GM20431 (cell line): ENCODE measurements around the gene ADAM8.
"Not testable (repeated sequence)": the region's sequence is repeated elsewhere in the genome, so short reads cannot be mapped to it uniquely, and the experiment has no call there.

Experiments
- in situ Hi-C: fragments of 300-500 bp; cut with MseI, MboI; formaldehyde crosslinking; loops from one replicate; pipeline ENCODE4 v1.15.0; 2020; ENCODE audit warnings: low sequenced_read_pairs; ENCODE audit not compliant: unreplicated experiment

ADAM8 gene

DNA sequence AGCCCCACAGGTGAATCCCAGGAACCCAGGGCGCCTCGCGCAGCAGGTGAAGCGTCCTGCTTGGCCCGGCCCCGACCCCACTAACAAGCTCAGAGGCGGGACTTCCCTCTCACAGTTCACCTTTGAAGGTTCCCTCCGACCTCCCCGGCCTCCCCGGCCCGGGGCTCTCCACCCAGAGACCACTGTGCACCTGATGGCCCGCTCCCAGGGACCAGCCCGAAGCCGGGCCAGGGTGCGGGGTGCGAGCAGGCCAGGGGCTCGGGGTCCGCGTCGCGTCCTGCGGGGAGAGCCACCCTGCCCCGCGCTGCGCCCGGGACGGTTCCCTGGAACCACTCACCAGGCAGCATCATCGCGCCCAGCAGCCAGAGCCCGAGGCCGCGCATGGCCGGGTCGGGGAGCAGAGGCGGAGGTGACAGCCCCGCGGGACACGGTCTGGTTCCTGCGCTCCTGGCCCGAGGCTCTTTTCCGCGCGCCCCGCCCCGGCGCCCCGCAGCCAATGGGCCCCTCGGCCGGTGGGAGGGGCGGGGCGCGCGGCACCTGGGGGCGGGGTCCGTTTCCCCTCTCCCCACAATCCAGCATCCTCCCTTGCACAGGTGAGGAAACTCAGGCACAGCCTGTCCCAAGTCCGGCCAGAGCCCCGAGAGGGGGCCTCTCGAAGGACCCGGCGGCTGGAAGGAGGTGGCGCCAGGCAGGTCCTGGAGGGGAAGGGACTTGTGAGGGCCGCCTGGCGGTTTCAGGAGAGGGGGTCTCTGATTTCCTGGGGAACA, at the start of gene ADAM8:
TSS of gene ADAM8 (minus strand) at position 434 of the 767 bp plus-strand sequence. CDS start at position 383, 51 bp downstream.
- in situ Hi-C loops, result no loop called here

DNA sequence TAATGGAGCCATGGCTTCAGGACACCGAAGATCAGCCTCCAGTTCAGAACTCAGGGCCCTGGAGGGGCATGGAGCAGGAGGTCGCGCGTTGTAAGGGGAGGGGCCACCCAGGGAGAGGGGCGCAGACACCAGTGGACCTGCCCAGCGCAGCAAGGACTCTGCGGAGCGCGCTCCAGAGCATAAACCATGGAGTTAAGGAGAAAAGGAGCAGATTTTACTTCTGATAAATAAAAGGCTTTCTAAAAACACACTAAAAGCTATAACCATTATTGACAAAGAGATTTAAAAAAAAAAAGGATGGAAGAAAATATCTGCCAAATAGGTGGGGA, 49.5 kb upstream of the ADAM8 start:
- in situ Hi-C loops, result no loop called here

DNA sequence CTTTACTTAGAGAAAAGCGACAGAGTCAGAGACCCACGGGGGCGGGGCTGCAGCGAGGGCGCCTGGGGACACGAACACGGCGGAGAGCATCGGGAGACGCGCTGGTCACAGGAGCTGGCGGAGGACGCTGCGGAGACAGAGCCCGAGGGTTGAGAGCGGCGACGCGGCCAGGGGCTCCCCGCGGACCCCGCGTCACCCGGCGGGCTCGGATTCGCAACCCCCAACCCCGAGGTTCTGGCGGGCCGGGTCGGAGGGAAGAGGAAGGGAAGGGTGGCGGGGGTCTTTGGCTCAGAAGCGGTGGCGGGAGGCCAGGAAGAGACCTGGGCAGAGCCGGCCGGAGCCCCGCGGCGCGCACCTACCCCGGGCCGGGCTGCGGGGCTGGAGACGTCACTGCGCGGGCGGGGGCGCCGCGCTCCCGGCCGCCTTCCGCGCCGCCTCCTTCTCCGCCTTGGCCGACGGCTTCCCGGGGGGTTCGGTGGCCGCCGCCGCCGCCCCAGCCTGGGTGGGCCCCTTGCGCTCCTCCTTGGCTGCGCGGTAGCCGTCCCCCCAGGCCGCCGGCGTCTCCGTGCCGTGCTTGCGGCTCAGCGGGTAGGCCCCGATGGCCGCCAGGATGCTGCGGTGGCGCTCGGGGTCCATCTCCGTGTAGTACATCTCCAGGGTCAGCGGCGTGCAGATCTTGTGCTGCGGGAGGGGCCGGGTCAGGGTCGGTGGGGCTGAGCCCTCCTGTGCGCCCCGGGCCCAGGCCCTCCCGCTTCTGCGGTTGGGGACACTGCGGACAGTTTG, 49.0 kb upstream of the ADAM8 start:
- in situ Hi-C loops, result no loop called here

DNA sequence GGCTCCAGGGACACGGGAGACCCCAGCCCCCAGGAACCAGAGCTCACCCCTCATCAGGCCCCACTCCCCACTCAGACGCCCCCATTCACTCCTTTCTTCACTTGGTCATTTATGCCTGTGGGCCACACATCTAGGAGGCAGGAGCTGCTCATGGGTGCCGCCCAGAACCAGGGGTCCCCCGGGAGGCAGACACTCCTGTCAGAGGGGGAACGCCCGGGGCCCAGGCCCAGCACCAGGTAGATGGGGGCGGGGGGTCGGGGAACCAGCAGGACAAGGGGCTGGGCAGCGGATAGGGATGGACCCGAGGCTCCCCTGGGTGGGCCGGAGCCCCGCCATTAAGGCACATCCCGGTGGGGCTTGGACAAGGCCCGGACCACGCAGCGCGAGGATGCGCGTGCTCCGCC, 48.2 kb upstream of the ADAM8 start:
- in situ Hi-C loops, result no loop called here

DNA sequence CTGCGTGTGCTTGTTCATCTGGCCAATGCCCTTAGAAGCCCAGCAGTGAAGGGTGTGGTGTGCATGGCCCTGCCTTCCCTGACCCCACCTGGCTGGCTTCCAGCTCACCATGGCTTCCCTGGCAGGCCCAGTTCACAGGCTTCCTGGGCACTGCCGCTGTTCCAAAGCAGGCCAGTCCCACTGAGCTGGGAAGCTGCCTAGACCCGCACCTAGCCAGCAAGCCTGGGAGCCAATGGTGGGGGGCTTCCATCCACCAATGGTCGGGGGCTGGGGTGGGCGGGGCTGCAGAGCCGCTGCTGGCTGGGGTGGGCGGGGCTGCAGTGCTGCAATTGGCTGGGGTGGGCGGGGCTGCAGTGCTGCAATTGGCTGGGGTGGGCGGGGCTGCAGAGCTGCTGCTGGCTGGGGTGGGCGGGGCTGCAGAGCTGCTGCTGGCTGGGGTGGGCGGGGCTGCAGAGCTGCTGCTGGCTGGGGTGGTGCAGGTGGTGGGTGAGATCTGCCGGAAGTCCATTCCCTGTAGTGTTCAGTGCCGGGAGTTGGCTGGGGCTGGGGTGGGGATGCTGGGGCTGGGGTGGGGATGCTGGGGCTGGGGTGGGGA, 47.6 kb upstream of the ADAM8 start:
- in situ Hi-C loops, result no loop called here

DNA sequence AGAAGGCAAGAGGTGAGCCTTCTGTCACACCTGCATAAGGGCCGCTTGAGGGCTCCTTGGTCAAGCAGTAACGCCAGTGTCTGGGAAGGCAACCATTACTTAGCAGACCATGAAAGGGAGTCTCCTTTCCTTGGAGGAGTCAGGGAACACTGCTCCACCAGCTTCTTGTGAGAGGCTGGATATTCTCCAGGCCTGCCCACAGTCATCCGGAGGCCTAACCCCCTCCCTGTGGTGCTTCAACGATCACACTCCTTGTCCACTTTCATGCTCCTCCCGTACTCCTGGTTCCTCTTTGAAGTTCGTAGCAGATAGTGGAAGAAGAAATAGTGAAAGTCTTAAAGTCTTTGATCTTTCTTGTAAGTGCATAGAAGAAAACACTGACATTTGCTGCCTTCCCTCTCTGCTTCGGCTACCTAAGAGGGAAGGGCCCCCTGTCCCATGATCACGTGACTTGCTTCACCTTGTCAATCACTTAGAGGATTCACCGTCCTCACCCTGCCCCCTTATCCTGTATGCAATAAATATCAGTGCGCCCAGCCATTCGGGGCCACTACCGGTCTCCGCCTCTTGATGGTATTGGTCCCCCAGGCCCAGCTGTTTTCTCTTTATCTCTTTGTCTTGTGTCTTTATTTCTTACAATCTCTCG, 45.5 kb upstream of the ADAM8 start:
- in situ Hi-C loops, result not testable (repeated sequence)

DNA sequence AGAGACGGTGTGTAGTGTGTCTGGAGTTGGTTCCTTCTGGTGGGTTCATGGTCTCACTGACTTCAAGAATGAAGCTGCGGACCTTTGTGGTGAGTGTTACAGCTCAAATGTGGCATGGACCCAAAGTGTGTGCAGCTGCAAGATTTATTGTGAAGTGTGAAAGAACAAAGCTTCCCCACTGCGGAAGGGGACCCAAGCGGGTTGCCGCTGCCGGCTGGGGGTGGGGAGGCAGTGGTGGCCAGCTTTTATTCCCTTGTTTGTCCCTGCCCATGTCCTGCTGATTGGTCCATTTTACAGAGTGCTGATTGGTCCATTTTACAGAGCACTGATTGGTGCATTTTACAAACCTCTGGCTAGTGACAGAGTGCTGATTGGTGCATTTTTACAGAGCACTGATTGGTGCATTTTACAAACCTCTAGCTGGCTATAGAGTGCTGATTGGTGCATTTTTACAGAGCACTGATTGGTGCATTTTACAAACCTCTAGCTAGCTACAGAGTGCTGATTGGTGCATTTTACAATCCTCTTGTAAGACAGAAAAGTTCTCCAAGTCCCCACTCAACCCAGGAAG, 44.3 kb upstream of the ADAM8 start:
- in situ Hi-C loops, result not testable (repeated sequence)

DNA sequence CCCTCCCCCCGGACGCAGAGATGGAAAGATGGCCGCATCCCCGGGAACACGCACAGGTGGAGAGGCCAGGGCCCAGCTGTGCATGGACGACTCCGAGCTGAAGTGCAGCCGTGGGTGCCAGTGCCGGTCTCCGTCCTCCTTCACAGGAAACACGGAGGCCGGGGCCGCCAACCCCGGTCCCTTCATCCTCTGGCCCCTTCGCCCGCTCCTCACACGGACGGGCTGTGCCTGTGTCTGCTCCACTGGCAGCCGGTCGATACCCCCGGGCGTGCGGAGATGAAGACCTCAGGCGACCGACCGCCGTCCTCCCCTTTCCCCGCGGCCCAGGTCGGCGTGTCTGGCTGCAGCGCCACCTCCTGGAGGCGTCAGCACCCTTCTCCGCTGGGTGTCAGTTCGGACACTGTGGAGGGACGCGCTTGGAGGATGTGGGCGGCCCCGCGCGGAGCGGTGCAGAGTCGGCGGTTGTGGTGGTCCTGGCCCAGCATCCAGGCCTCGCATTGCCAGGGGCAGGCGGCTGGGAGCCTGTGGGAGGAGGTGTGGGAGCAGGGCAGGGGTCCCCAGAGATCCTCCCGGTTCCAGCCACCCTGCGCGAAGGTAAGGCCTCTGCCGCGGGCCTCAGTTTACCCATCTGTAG, 41.9 kb upstream of the ADAM8 start:
- in situ Hi-C loops, result no loop called here

DNA sequence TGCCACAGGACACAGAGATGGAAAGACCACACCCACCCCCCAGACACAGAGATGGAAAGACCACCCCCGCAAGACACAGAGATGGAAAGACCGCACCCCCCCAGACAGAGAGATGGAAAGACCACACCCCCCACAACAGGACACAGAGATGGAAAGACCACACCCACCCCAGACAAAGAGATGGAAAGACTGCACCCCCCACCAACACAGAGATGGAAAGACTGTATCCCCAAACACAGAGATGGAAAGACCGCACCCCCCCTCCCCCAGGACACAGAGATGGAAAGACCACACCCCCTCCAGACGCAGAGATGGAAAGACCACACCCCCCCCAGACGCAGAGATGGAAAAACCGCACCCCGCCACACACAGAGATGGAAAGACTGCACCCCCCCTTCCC, 40.1 kb upstream of the ADAM8 start:
- in situ Hi-C loops, result no loop called here

DNA sequence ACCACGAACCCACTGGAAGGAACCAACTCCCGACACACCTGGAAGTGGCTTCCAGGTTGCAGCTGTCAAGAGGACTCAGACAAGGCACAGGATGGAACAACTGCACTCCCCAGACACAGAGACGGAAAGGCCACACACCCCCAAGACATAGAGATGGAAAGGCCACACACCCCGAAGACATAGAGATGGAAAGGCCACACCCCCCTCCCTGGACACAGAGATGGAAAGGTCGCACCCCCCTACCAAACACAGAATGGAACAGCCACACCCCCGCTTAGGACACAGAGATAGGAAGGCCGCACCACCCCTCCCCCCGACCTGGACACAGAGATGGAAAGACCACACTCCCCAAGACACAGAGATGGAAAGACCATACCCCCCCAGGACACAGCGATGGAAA, 39.6 kb upstream of the ADAM8 start:
- in situ Hi-C loops, result no loop called here

DNA sequence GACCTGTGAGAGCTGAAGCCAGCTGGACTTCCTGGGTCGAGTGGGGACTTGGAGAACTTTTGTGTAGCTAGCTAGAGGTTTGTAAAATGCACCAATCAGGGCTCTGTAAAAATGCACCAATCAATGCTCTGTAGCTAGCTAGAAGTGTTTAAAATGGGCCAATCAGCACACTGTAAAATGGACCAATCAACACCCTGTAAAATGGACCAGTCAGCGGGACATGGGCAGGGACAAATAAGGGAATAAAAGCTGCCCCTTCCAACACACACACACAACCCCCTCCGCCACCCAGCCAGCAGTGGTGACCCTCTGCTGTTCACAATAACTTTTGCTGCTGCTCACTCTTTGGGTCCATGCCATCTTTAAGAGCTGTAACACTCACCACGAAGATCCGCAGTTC, 39.2 kb upstream of the ADAM8 start:
- in situ Hi-C loops, result no loop called here

DNA sequence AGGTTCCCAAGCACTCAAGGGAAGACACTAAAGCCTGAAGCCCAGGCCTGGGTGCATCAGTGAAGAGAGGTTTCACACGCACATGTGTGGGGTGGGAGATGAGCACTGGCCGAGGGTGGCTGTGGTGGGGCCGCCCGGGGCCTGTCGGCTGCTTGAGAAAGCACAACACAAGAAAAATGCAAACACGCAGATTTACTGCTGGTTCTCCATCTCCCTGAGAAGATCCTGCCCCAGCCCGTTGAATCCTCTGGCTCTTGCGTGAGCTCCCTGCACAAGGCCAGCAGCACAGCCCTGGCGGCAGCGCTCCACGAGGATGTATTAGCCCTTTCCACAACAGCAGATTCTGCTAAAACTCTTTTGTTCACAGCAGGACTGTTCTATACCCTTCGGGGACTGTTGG, 38.2 kb upstream of the ADAM8 start:
- in situ Hi-C loops, result no loop called here

DNA sequence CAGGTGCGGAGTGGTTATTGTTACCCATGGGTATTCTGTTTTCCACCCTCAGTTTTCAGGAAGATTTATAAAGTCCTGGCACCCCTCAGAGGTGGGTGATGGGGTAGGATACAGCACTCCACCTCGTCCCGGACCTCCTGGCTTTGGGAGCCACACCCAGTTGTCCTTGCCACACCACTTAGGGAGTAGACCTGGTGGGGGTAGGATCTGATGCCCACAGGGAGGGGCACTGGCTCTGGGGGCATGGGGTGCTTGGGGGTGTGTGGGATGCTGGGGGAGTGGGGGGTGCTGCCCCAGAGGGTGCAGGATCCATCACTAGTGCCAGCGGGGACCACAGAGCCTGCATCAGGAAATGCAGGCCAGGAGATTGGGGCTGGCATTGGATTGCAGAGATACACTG, 36.5 kb upstream of the ADAM8 start:
- in situ Hi-C loops, result no loop called here

DNA sequence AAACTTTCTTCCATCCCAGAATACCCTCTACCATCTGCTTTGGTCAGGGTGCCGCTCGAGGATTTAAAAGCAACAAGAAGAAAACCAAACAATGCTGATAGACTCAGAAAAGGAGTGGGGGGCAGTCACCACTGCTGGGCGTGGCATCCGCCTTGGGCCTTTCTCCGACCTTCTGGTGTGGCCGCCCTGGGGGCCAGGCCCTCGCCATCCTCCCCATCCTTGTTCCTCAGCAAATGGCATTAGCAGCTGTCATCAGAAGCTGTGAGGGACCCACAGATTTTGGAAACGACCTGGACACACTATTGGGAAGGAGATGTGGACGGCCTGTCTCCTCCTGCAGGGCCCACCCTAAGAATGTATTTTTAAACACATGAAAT, 36.1 kb upstream of the ADAM8 start:
- in situ Hi-C loops, result no loop called here

DNA sequence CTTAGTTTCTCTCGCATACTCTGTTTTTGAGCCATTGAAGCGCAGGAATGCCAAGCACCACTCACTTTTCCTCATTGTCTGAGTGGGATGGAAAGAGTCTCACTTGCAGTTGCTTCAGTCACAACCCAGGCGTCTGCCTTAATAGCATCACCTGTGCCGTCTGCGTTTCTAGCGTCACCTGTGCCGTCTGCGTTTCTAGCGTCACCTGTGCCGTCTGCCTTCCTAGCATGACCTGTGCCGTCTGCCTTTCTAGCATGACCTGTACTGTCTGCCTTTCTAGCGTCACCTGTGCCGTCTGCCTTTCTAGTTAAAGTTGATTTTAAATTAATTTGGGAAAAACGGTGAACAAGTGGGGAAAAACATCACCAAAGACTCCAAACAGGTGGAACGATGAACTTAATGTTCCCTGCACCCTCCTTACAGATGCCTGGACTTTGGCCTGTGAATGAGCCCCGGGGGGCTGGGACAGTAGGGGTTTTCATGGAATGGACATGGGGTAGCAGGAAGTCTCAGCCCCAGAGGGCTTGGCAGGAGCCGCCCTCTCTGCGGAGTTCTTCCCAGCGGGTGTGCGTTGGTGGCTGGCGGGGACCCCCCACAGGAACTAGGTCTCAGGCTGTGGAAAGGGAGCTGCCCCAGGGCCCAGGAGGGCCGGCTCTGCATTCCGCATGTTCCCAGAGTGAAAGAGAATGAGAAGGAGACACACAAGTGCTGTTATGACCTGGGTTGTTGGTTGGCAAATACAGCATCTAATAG, 35.5 kb upstream of the ADAM8 start:
- in situ Hi-C loops, result no loop called here

DNA sequence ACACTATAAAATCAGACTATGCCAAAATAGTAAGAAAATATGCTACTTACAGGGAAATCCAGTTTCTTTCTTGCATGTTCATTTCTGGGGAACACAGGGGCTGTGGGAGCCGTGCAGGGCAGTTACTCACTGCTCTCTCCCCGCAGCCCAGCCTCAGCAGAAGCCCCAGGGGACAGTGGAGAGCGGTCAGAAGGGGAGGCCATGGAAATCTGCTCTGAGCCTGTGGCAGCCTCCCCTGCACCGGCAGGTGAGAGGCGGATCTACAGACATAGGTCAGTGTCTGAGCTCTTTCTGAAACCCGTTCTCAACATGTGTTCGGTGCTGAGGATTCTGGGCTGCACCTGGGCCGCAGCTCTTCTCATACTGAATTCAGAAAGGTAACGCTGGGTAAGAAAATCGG, 34.9 kb upstream of the ADAM8 start:
- in situ Hi-C loops, result no loop called here

DNA sequence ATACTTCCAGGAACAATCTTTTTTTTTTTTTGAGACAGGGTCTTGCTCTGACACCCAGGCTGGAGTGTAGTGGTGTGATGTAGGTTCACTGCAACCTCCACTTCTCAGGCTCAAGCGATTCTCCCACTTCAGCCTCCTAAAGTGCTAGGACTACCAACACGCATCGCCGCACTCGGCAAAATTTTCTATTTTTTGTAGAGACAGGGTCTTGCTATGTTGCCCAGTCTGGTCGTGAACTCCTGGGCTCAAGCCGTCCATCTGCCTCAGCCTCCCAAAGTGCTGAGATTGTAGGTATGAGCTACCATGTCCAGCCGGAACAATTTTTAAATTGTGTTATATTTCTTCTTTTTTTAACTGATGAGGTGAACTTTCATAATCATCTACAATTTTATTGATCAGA, 34.1 kb upstream of the ADAM8 start:
- in situ Hi-C loops, result no loop called here

DNA sequence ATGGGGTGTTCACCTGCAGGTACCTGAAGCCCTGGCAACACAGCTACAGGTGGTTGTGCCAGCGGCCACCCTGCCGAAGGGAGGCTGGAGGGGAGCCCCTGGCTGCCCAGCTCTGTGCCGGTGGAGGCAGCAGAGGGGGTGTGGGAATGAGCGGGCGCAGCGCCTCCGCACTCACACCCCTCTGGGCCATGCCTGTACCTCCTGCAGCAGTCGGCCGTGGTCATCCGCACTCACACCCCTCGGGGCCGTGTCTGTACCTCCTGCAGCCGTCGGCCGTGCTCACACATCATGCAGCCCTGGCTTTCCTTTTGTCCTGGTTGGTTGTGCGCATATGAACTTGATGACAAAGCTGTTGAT, 33.7 kb upstream of the ADAM8 start:
- in situ Hi-C loops, result no loop called here

DNA sequence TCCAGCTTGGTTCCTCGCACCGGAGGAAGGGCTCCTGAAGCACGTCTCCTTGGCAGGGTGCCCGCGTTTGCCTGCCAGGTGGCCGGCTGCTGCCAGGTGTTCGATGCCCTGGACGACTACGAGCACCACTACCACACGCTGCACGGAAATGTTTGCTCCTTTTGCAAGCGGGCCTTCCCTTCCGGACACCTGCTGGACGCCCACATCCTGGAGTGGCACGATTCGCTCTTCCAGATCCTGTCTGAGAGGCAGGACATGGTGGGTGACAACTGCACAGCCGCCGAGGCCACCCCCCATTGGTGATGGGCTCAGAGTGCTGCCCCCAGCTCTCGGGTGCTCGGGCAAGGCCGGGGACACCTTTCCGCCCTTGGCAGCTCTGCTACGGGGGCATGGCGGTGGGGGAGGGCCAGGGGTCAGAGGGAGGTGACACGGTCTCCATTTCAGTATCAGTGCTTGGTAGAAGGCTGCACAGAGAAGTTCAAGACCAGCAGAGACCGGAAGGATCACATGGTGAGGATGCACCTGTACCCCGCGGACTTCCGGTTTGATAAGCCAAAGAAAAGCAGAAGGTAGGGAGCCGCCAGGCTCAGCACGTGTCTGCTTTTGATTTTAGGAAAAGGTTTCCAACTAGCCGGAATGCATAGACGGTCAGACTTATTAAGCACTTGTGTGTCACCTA, 33.2 kb upstream of the ADAM8 start:
- in situ Hi-C loops, result no loop called here
